GM23338 (cell line): ENCODE results near the gene RCOR1. TPM values are rescaled to one million over a fixed set of nuclear protein-coding genes. Genes with fewer than 3 reads are reported as not detected.

Source experiments
- ATAC-seq: fragments of 200-7000 bp; cut with Tn5 transposase; 3 replicates; pipeline ENCODE4 v1.9.1; 2020
- DNase-seq: peaks from one replicate; pipeline ENCODE4 v3.0.0-alpha.2; 2015; ENCODE audit warnings: low spot score
- H2AFZ ChIP-seq: fragments of 200-600 bp; sonication (generic); 2 replicates; pipeline ENCODE4 v1.8.0; 2016; ENCODE audit warnings: antibody characterized with exemption, mild to moderate bottlenecking, moderate library complexity
- H3F3A ChIP-seq: fragments of 200-600 bp; sonication (generic); replicated peaks from 2 replicates; pipeline ENCODE4 v1.8.0; 2017; ENCODE audit warnings: antibody characterized with exemption, mixed run types, low read depth
- H3K27ac ChIP-seq: fragments of 200-600 bp; sonication (generic); 2 replicates; pipeline ENCODE4 v1.6.1; 2016; ENCODE audit warnings: low read depth
- H3K27me3 ChIP-seq: fragments of 200-600 bp; sonication (generic); 2 replicates; pipeline ENCODE4 v1.8.0; 2016; ENCODE audit warnings: mild to moderate bottlenecking, mixed run types, moderate library complexity; ENCODE audit not compliant: insufficient read depth
- H3K36me3 ChIP-seq: fragments of 200-600 bp; sonication (generic); 2 replicates; pipeline ENCODE4 v1.8.0; 2016; ENCODE audit warnings: mild to moderate bottlenecking; ENCODE audit not compliant: insufficient read depth
- H3K4me1 ChIP-seq: fragments of 200-600 bp; sonication (generic); 2 replicates; pipeline ENCODE4 v1.8.0; 2016; ENCODE audit warnings: mild to moderate bottlenecking, moderate library complexity; ENCODE audit not compliant: insufficient read depth
- H3K4me2 ChIP-seq: fragments of 200-600 bp; sonication (generic); 2 replicates; pipeline ENCODE4 v1.7.1; 2017; ENCODE audit warnings: mixed run types
- H3K4me3 ChIP-seq: fragments of 200-600 bp; sonication (generic); 2 replicates; pipeline ENCODE4 v1.6.1; 2016; ENCODE audit warnings: mixed run types
- H3K79me2 ChIP-seq: fragments of 200-600 bp; sonication (generic); replicated peaks from 2 replicates; pipeline ENCODE4 v1.8.0; 2017; ENCODE audit warnings: mild to moderate bottlenecking; ENCODE audit not compliant: insufficient read depth
- H3K9me2 ChIP-seq: fragments of 200-600 bp; sonication (generic); 2 replicates; pipeline ENCODE4 v1.8.0; 2017; ENCODE audit not compliant: insufficient read depth
- H4K20me1 ChIP-seq: fragments of 200-600 bp; sonication (generic); replicated peaks from 2 replicates; pipeline ENCODE4 v1.8.0; 2017; ENCODE audit warnings: mild to moderate bottlenecking; ENCODE audit not compliant: insufficient read depth
- H3K27ac Mint-ChIP-seq: 2 replicates; pipeline ENCODE4 v1.8.0; 2020; ENCODE audit warnings: inconsistent platforms, mild to moderate bottlenecking, moderate library complexity, mixed read lengths
- H3K27me3 Mint-ChIP-seq: 3 replicates; pipeline ENCODE4 v1.8.0; 2022; ENCODE audit warnings: low read depth, mild to moderate bottlenecking, moderate library complexity, mixed read lengths, inconsistent platforms; ENCODE audit not compliant: insufficient read depth, poor library complexity
- H3K36me3 Mint-ChIP-seq: 3 replicates; pipeline ENCODE4 v1.8.0; 2021; ENCODE audit warnings: low read depth, mild to moderate bottlenecking, inconsistent platforms, moderate library complexity, mixed read lengths
- H3K4me1 Mint-ChIP-seq: 3 replicates; pipeline ENCODE4 v1.8.0; 2020; ENCODE audit warnings: mild to moderate bottlenecking, inconsistent platforms, mixed read lengths
- H3K4me3 Mint-ChIP-seq: 3 replicates; pipeline ENCODE4 v1.8.0; 2021; ENCODE audit warnings: moderate library complexity, mild to moderate bottlenecking, inconsistent platforms, mixed read lengths
- H3K9me3 Mint-ChIP-seq: 3 replicates; pipeline ENCODE4 v1.8.0; 2020; ENCODE audit warnings: moderate library complexity, mild to moderate bottlenecking, inconsistent platforms, mixed read lengths
- CREB1 ChIP-seq: fragments of 250-450 bp; sonication (Bioruptor Pico); IDR thresholded peaks from 2 replicates; pipeline ENCODE4 v1.5.0; 2020; ENCODE audit warnings: low read depth, mild to moderate bottlenecking, moderate library complexity
- JUNB ChIP-seq: IDR thresholded peaks from one replicate; pipeline ENCODE4 v1.6.1; 2016; ENCODE audit warnings: antibody characterized with exemption; ENCODE audit not compliant: unreplicated experiment
- NANOG ChIP-seq: IDR thresholded peaks from 2 replicates; pipeline ENCODE4 v1.6.1; 2016; ENCODE audit warnings: antibody characterized with exemption, borderline replicate concordance
- POLR2AphosphoS5 ChIP-seq: IDR thresholded peaks from 2 replicates; pipeline ENCODE4 v1.6.1; 2016; ENCODE audit warnings: antibody characterized with exemption, low read depth
- polyA plus RNA-seq: library from polyadenylated mRNA; unstranded; fragments of >200 nt; fragmentation: Nextera tagmentation; extraction: Ambion mirVana; gene quantifications from 2 replicates; pipeline ENCODE4 v1.2.1, GENCODE V29; 2016
- total RNA-seq: library from RNA; depleted of rRNA; stranded (reverse); fragments of >200 nt; shearing (Covaris generic); gene quantifications from 2 replicates; pipeline ENCODE4 v1.2.3, GENCODE V29; 2014
- TF ChIP-seq, protein P1 (sequence below), 2 experiments: fragments of 200-600 bp in 1 of 2; sonication (generic) in 1 of 2; conservative IDR thresholded peaks; 2 replicates each; pipeline versions ENCODE4 v1.5.1 to v1.6.1; 2016 to 2017; ENCODE audit warnings: antibody characterized with exemption in 2 of 2, low read depth in 2 of 2, mild to moderate bottlenecking in 2 of 2, moderate library complexity in 1 of 2
- TF ChIP-seq, protein P2 (sequence below): fragments of 250-450 bp; sonication (Bioruptor Pico); IDR thresholded peaks from 2 replicates; pipeline ENCODE4 v1.5.0; 2020; ENCODE audit warnings: mild to moderate bottlenecking, moderate library complexity
- TF ChIP-seq, protein P3 (sequence below): IDR thresholded peaks from 2 replicates; pipeline ENCODE4 v1.6.1; 2016; ENCODE audit warnings: antibody characterized with exemption

RCOR1 gene
- total and polyA plus RNA-seq, 2 experiments from 2014 or later, result 7.6 to 26.1 TPM

DNA sequence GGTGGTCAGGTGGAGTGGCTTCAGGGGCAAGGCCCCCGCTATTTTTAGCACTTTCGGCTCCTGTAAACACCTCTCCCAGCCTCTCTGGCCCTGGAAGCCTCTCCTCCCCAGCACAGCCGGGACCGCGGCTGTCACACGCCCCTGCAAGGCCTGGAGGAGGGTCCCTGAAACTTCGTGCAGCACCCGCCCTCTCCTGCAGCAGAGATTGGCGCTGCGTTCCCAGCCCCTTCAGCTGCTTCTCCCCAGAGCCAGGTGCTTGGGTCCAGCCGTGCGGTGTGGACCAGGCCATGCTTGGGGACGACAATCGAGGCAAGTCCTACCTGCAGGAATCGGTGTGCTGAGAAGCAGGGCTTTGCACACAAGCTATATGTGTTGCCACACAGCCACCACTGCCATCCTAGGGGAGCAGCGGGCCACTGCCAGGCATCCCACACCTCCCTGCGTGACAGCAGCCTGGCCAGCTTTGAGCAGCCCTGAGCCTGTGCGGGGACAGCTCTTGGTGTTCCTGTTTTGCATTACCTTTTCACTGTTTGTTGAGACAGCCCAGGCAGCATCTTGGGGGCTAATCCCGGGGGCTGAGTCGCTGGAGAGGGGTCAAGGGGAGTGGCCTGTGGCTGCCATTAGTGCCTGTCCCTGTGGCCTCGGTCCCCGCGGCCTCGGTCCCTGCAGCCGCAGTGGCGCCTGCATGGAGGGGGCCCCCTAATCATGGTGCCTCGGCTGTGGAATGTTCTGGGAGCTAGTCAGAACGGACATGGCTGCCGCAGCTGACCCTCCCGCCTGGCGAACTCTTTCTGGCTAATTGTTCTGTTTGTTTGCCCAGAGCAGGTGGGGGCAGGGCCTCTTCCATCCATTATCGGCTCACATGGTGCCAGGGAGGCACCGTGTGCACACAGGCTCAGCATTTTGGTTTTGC, 157.2 kb downstream of the RCOR1 start (continued):
- TF ChIP-seq, protein P1, sequence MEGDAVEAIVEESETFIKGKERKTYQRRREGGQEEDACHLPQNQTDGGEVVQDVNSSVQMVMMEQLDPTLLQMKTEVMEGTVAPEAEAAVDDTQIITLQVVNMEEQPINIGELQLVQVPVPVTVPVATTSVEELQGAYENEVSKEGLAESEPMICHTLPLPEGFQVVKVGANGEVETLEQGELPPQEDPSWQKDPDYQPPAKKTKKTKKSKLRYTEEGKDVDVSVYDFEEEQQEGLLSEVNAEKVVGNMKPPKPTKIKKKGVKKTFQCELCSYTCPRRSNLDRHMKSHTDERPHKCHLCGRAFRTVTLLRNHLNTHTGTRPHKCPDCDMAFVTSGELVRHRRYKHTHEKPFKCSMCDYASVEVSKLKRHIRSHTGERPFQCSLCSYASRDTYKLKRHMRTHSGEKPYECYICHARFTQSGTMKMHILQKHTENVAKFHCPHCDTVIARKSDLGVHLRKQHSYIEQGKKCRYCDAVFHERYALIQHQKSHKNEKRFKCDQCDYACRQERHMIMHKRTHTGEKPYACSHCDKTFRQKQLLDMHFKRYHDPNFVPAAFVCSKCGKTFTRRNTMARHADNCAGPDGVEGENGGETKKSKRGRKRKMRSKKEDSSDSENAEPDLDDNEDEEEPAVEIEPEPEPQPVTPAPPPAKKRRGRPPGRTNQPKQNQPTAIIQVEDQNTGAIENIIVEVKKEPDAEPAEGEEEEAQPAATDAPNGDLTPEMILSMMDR (conservative IDR thresholded peaks at IDR 0.05; ENCODE audit: low read depth in 2 of 2), result no peak
- no peak for TF ChIP-seq POLR2AphosphoS5
- TF ChIP-seq, protein P2, sequence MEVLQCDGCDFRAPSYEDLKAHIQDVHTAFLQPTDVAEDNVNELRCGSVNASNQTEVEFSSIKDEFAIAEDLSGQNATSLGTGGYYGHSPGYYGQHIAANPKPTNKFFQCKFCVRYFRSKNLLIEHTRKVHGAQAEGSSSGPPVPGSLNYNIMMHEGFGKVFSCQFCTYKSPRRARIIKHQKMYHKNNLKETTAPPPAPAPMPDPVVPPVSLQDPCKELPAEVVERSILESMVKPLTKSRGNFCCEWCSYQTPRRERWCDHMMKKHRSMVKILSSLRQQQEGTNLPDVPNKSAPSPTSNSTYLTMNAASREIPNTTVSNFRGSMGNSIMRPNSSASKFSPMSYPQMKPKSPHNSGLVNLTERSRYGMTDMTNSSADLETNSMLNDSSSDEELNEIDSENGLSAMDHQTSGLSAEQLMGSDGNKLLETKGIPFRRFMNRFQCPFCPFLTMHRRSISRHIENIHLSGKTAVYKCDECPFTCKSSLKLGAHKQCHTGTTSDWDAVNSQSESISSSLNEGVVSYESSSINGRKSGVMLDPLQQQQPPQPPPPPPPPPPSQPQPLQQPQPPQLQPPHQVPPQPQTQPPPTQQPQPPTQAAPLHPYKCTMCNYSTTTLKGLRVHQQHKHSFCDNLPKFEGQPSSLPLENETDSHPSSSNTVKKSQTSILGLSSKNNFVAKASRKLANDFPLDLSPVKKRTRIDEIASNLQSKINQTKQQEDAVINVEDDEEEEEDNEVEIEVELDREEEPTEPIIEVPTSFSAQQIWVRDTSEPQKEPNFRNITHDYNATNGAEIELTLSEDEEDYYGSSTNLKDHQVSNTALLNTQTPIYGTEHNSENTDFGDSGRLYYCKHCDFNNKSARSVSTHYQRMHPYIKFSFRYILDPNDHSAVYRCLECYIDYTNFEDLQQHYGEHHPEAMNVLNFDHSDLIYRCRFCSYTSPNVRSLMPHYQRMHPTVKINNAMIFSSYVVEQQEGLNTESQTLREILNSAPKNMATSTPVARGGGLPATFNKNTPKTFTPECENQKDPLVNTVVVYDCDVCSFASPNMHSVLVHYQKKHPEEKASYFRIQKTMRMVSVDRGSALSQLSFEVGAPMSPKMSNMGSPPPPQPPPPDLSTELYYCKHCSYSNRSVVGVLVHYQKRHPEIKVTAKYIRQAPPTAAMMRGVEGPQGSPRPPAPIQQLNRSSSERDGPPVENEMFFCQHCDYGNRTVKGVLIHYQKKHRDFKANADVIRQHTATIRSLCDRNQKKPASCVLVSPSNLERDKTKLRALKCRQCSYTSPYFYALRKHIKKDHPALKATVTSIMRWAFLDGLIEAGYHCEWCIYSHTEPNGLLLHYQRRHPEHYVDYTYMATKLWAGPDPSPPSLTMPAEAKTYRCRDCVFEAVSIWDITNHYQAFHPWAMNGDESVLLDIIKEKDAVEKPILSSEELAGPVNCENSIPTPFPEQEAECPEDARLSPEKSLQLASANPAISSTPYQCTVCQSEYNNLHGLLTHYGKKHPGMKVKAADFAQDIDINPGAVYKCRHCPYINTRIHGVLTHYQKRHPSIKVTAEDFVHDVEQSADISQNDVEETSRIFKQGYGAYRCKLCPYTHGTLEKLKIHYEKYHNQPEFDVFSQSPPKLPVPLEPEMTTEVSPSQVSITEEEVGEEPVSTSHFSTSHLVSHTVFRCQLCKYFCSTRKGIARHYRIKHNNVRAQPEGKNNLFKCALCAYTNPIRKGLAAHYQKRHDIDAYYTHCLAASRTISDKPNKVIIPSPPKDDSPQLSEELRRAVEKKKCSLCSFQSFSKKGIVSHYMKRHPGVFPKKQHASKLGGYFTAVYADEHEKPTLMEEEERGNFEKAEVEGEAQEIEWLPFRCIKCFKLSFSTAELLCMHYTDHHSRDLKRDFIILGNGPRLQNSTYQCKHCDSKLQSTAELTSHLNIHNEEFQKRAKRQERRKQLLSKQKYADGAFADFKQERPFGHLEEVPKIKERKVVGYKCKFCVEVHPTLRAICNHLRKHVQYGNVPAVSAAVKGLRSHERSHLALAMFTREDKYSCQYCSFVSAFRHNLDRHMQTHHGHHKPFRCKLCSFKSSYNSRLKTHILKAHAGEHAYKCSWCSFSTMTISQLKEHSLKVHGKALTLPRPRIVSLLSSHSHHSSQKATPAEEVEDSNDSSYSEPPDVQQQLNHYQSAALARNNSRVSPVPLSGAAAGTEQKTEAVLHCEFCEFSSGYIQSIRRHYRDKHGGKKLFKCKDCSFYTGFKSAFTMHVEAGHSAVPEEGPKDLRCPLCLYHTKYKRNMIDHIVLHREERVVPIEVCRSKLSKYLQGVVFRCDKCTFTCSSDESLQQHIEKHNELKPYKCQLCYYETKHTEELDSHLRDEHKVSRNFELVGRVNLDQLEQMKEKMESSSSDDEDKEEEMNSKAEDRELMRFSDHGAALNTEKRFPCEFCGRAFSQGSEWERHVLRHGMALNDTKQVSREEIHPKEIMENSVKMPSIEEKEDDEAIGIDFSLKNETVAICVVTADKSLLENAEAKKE (CRISPR knock-in tag), result no peak

DNA sequence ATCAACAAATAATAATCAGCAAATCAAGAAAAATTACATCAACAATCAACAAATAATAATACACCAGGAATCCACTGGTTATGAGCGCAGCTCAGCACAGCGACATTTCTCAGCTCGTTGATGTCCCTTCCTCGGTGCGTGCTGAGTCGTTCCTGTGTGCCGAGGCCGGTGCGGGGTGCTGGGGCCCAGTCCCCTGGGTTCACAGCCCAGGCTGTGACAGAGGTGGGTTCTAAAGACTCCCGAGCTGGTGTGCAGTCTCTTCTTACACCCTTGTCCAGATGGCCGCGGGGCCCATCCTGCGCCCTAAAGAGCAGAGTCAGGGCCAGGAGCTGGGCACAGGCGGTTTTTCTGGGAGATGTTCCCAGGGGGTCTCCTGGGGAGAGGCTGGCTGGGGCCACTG, 157.9 kb downstream of the RCOR1 start:
- H3K9me2 ChIP-seq, result no peaks in the 10 kb centered on the region
- no peak for ATAC-seq
- Mint-ChIP-seq H3K4me1 (peaks cover 17% of the 10 kb centered on the region), H3K9me3 (no peaks in the 10 kb centered on the region), H3K27ac (no peak overlapping the region), H3K4me3 (no peak overlapping the region; the same call in 2 of the 3 replicates), H3K27me3 (peaks cover 14% of the 10 kb centered on the region), H3K36me3 (peaks cover 3% of the 10 kb centered on the region; the same call in 2 of the 3 replicates)
- peaks cover 4% of the 10 kb centered on the region; the same call in 1 of the 2 replicates for H3K4me1 ChIP-seq
- no peaks in the 10 kb centered on the region for H4K20me1 ChIP-seq
- 0 out of 2 replicates have a peak, but pooled peaks cover 4% of the 10 kb centered on the region for H3F3A ChIP-seq
- no peak overlapping the region for H3K4me3 ChIP-seq
- DNase-seq, result no peak
- no peak overlapping the region for H2AFZ ChIP-seq
- no peaks in the 10 kb centered on the region for H3K79me2 ChIP-seq
- H3K36me3 ChIP-seq, result no peaks in the 10 kb centered on the region
- no peak overlapping the region for H3K27ac ChIP-seq
- H3K27me3 ChIP-seq, result no peaks in the 10 kb centered on the region
- H3K4me2 ChIP-seq, result no peak overlapping the region
- TF ChIP-seq, protein P1 (conservative IDR thresholded peaks at IDR 0.05; ENCODE audit: low read depth in 2 of 2), result no peak
- TF ChIP-seq, protein P3, sequence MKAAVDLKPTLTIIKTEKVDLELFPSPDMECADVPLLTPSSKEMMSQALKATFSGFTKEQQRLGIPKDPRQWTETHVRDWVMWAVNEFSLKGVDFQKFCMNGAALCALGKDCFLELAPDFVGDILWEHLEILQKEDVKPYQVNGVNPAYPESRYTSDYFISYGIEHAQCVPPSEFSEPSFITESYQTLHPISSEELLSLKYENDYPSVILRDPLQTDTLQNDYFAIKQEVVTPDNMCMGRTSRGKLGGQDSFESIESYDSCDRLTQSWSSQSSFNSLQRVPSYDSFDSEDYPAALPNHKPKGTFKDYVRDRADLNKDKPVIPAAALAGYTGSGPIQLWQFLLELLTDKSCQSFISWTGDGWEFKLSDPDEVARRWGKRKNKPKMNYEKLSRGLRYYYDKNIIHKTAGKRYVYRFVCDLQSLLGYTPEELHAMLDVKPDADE, result no peak
- TF ChIP-seq JUNB (no peak), CREB1 (CRISPR knock-in tag) (no peak), NANOG (no peak), POLR2AphosphoS5 (no peak)
